Chondrocyte (in vitro differentiated cells): Measurements from ENCODE around the gene COPZ2. TPM values are rescaled to one million over a fixed set of nuclear protein-coding genes. Genes with fewer than 3 reads are reported as not detected.
"Not testable (repeated sequence)": the region's sequence is repeated elsewhere in the genome, so short reads cannot be mapped to it uniquely, and the experiment has no call there.

Experiments used
- DNase-seq: peaks from one replicate; pipeline ENCODE4 v3.0.0; 2021; ENCODE audit warnings: mixed read lengths, low spot score
- H3K27ac Mint-ChIP-seq: one replicate; pipeline ENCODE4 v1.8.0; 2021; ENCODE audit warnings: mild to moderate bottlenecking, moderate library complexity, mixed read lengths; ENCODE audit not compliant: unreplicated experiment
- H3K27me3 Mint-ChIP-seq: 2 replicates; pipeline ENCODE4 v1.8.0; 2021; ENCODE audit warnings: low read depth, mixed read lengths
- H3K36me3 Mint-ChIP-seq: 2 replicates; pipeline ENCODE4 v1.8.0; 2021; ENCODE audit warnings: low read depth, mixed read lengths
- H3K4me1 Mint-ChIP-seq: 2 replicates; pipeline ENCODE4 v1.8.0; 2021; ENCODE audit warnings: low read depth, mild to moderate bottlenecking, mixed read lengths
- H3K4me3 Mint-ChIP-seq: one replicate; pipeline ENCODE4 v1.8.0; 2021; ENCODE audit warnings: mild to moderate bottlenecking, moderate library complexity, mixed read lengths; ENCODE audit not compliant: unreplicated experiment
- H3K9me3 Mint-ChIP-seq: 2 replicates; pipeline ENCODE4 v1.8.0; 2021; ENCODE audit warnings: low read depth, mixed read lengths
- CTCF ChIP-seq: fragments of 200-600 bp; sonication (generic); IDR thresholded peaks from 2 replicates; pipeline ENCODE4 v1.5.0; 2021; ENCODE audit warnings: antibody characterized with exemption, mild to moderate bottlenecking, moderate library complexity
- total RNA-seq: library from RNA; stranded (reverse); gene quantifications from 3 replicates; pipeline ENCODE4 v1.2.1, GENCODE V29; 2021

Gene COPZ2
- total RNA-seq, 1 donor from 2014 or later, result 219 TPM

- Mint-ChIP-seq H3K4me3 (peak overlapping the region; percentile 82), H3K36me3 (peaks cover 9% of the 10 kb centered on the region), H3K4me1 (peaks cover 34% of the 10 kb centered on the region), H3K27me3 (no peaks in the 10 kb centered on the region), H3K9me3 (no peaks in the 10 kb centered on the region), H3K27ac (peak overlapping the region; percentile 88)
- TF ChIP-seq CTCF, result no peak
- DNase-seq, result no peak
These were observed 933 bp downstream of the COPZ2 start for GRCh38 chr17:48036693-48037035.

- H3K27me3 Mint-ChIP-seq, DNase-seq, H3K9me3 Mint-ChIP-seq, H3K4me3 Mint-ChIP-seq, H3K27ac Mint-ChIP-seq, H3K36me3 Mint-ChIP-seq: not testable (repeated sequence)
- H3K4me1 Mint-ChIP-seq, result peaks cover 49% of the 10 kb centered on the region
These were observed 2.9 kb downstream of the COPZ2 start for GRCh38 chr17:48034734-48035133.

DNA sequence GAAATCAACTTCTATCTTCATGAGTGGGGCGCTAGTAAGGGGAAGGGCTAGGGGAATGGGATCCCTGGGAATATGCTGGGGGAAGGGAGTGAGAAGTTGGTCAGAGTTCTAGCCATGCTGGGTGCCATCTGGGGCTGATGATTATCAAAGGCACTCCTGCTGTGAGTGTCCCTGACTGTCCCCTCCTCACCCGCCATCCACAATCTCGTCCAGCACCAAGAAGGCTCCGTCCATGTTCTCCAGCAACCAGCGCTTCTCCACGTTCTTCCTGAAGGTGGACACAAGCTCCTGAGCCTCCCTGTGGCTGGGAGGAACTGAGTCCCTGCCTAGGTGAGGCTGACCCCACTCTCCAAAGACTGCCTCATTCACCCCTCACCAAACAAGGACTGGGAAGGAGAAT is 5.6 kb downstream of the COPZ2 start:
- DNase-seq, result no peak
- Mint-ChIP-seq H3K27ac (peak overlapping the region; percentile 61), H3K27me3 (no peaks in the 10 kb centered on the region), H3K4me3 (no peak overlapping the region), H3K9me3 (no peaks in the 10 kb centered on the region), H3K36me3 (peaks cover 9% of the 10 kb centered on the region), H3K4me1 (peaks cover 43% of the 10 kb centered on the region)
- no peak for TF ChIP-seq CTCF

DNA sequence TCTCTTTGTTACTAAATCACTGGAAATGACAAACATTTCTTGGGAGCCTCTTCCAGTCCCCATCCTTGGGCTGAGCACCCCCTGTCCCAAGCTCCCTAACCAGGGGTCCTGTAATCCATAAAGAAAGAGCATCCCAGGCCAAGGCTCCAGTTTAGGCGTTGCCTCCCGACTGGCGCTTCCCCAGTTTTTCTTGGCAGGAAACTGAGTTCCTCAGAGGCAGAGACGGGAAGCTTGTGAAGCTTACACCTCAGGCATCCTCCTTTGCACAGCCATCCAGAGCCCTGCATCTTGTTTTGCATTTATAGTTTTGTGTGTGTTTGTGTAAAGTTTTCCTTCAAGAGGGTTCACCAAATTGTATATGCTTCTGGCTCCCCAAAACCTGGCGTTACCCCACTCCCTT is 7.1 kb downstream of the COPZ2 start:
- Mint-ChIP-seq H3K4me1 (peaks cover 46% of the 10 kb centered on the region), H3K4me3 (no peak overlapping the region), H3K9me3 (no peaks in the 10 kb centered on the region), H3K36me3 (peaks cover 9% of the 10 kb centered on the region), H3K27ac (peak overlapping the region; percentile 93), H3K27me3 (no peaks in the 10 kb centered on the region)
- TF ChIP-seq CTCF, result no peak
- DNase-seq, result no peak

DNA sequence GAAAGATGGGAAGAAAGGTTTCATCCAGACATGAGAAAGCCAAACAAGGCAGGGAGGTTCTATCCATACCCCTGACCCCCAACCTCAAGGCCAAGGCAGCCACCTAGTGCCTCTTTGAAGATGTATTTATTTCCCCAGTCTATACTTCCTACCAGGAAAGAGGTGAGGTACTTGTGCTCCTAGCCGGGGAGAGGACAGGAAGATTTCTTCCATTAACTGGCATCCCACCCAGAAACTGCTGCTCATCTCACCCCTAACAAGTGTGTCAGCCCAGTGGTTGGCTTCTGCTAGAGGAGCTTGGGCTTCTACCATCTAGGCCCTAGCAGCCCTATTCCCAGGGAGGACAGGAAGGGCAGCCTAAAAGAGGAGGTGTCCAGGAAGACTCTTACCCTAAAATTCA is 8.9 kb downstream of the COPZ2 start:
- peaks cover 58% of the 10 kb centered on the region for H3K4me1 Mint-ChIP-seq
- H3K27me3 Mint-ChIP-seq, result no peaks in the 10 kb centered on the region
- H3K9me3 Mint-ChIP-seq, result no peaks in the 10 kb centered on the region
- H3K4me3 Mint-ChIP-seq, result no peak overlapping the region
- no peak for TF ChIP-seq CTCF
- DNase-seq, result no peak
- H3K27ac Mint-ChIP-seq, result peak overlapping the region; percentile 87
- H3K36me3 Mint-ChIP-seq, result peaks cover 8% of the 10 kb centered on the region

DNA sequence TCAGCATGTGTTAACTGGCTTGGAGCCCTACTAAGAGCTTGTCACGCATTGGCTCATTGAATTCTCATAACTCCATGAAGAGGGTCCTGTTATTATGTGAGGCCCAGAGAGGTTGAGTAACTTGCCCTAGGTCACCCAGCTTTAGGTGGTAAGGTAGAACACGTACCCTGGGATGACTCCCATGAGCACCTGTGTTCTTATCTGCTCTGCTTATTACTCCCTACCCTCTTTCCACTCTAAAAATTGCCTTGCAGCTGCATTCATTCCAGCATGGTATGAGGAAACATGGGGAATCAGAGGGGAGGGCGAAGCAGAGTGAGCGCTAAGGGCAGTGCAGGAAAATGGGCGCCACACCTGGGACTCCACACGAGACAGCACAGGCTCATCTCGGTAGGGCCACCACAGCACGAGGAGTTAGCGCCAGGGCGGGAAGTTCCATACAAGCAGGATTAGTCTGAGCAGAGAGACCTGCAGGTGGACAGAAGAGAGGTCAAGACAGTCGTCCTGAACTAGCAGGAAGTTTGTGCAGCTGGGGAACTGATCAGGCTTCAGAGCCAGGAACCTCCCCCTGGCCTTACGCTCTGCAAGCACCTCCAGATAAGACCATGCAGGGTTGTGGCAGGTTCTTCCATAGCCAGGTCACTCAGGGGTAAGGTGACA is 10.1 kb downstream of the COPZ2 start:
- H3K36me3 Mint-ChIP-seq, result peaks cover under 1% of the 10 kb centered on the region
- H3K4me3 Mint-ChIP-seq, result no peak overlapping the region
- H3K9me3 Mint-ChIP-seq, result no peaks in the 10 kb centered on the region
- no peak for DNase-seq
- TF ChIP-seq CTCF, result no peak
- H3K4me1 Mint-ChIP-seq, result peaks cover 62% of the 10 kb centered on the region
- no peaks in the 10 kb centered on the region for H3K27me3 Mint-ChIP-seq
- H3K27ac Mint-ChIP-seq, result peak overlapping the region; percentile 95
